HepG2 (cell line): ENCODE results near the gene RAB3GAP1. TPM values are rescaled to one million over a fixed set of nuclear protein-coding genes. Genes with fewer than 3 reads are reported as not detected.
A peak's percentile ranks its signal among the peaks of the same experiment; 100 is the strongest.

Experiments used
- CBX1 ChIP-seq: IDR thresholded peaks from one replicate; pipeline ENCODE4 v1.6.1; 2016; ENCODE audit warnings: antibody characterized with exemption, low read depth
- ELF1 ChIP-seq: sonication (generic); formaldehyde crosslinking; IDR thresholded peaks from 2 replicates; pipeline ENCODE4 v1.4.0; 2020; ENCODE audit warnings: missing genetic modification reagents
- FOXA3 ChIP-seq: IDR thresholded peaks from 2 replicates; pipeline ENCODE4 v1.6.1; 2016; ENCODE audit warnings: missing genetic modification reagents, missing compliant biosample characterization
- FOXK2 ChIP-seq: fragments of 450-650 bp; IDR thresholded peaks from 2 replicates; pipeline ENCODE4 v1.6.1; 2016
- KLF16 ChIP-seq, 2 experiments: sonication (generic) in 1 of 2; formaldehyde crosslinking in 1 of 2; IDR thresholded peaks; 2 replicates each; pipeline versions ENCODE4 v1.6.1 to v1.8.0; 2016 to 2023; ENCODE audit warnings: missing genetic modification reagents in 2 of 2, missing compliant biosample characterization in 1 of 2
- KMT2B ChIP-seq: IDR thresholded peaks from 2 replicates; pipeline ENCODE4 v1.6.1; 2016; ENCODE audit warnings: missing genetic modification reagents, missing compliant biosample characterization
- MAFF ChIP-seq: IDR thresholded peaks from 2 replicates; pipeline ENCODE4 v1.6.1; 2011; ENCODE audit warnings: low read depth, low read length, improper control_type of control experiment
- NCOA2 ChIP-seq: sonication (generic); formaldehyde crosslinking; IDR thresholded peaks from 2 replicates; pipeline ENCODE4 v1.8.0; 2022; ENCODE audit warnings: inconsistent platforms
- NR2F1 ChIP-seq, 2 experiments: fragments of 450-650 bp in 1 of 2; formaldehyde crosslinking in 1 of 2; IDR thresholded peaks; 2 replicates each; pipeline versions ENCODE4 v1.5.0 to v1.6.1; 2016 to 2020; ENCODE audit warnings: mild to moderate bottlenecking in 1 of 2, missing compliant biosample characterization in 1 of 2, missing genetic modification reagents in 1 of 2, moderate library complexity in 1 of 2
- NR2F6 ChIP-seq, 2 experiments: IDR thresholded peaks; 2 replicates each; pipeline ENCODE4 v1.6.1; 2016; ENCODE audit warnings: antibody characterized with exemption in 1 of 2, mild to moderate bottlenecking in 1 of 2
- RARA ChIP-seq: IDR thresholded peaks from 2 replicates; pipeline ENCODE4 v1.6.1; 2016; ENCODE audit warnings: missing genetic modification reagents, missing compliant biosample characterization
- SAP130 ChIP-seq: IDR thresholded peaks from 2 replicates; pipeline ENCODE4 v1.6.1; 2016; ENCODE audit warnings: low read depth
- SP140L ChIP-seq: sonication (generic); formaldehyde crosslinking; IDR thresholded peaks from 2 replicates; pipeline ENCODE4 v1.4.0; 2020; ENCODE audit warnings: missing genetic modification reagents, borderline replicate concordance
- ZKSCAN1 ChIP-seq: fragments of 150-350 bp; IDR thresholded peaks from 2 replicates; pipeline ENCODE4 v1.6.1; 2014; ENCODE audit warnings: low read length
- ZKSCAN8 ChIP-seq: IDR thresholded peaks from 2 replicates; pipeline ENCODE4 v1.6.1; 2016; ENCODE audit warnings: borderline replicate concordance, missing genetic modification reagents, missing compliant biosample characterization
- ZNF331 ChIP-seq: sonication (generic); formaldehyde crosslinking; IDR thresholded peaks from 2 replicates; pipeline ENCODE4 v1.4.0; 2020; ENCODE audit warnings: missing genetic modification reagents
- ZNF546 ChIP-seq: sonication (generic); formaldehyde crosslinking; conservative IDR thresholded peaks from 2 replicates; pipeline ENCODE4 v1.8.1; 2023; ENCODE audit warnings: mild to moderate bottlenecking, missing genetic modification reagents
- ZNF614 ChIP-seq: IDR thresholded peaks from 2 replicates; pipeline ENCODE4 v1.6.1; 2018; ENCODE audit warnings: missing biosample characterization, missing genetic modification reagents, inconsistent platforms, borderline replicate concordance
- ZNF782 ChIP-seq: sonication (generic); formaldehyde crosslinking; IDR thresholded peaks from 2 replicates; pipeline ENCODE4 v1.4.0; 2020; ENCODE audit warnings: missing genetic modification reagents, mild to moderate bottlenecking, borderline replicate concordance
- ZNF790 ChIP-seq: sonication (generic); formaldehyde crosslinking; IDR thresholded peaks from 2 replicates; pipeline ENCODE4 v1.8.0; 2022; ENCODE audit warnings: missing genetic modification reagents, mild to moderate bottlenecking, borderline replicate concordance
- ZSCAN29 ChIP-seq: sonication (generic); formaldehyde crosslinking; conservative IDR thresholded peaks from 2 replicates; pipeline ENCODE4 v1.4.0; 2020; ENCODE audit warnings: mild to moderate bottlenecking, missing genetic modification reagents
- polyA plus RNA-seq, 8 experiments: library from polyadenylated mRNA; depleted of rRNA in 3 of 8; stranded (reverse) in 7 of 8; unstranded in 1 of 8; fragments of >200 nt; fragmentation: Illumina TruSeq in 4 of 8; extraction: Trizol in 4 of 8; gene quantifications; 2 replicates each; pipeline versions ENCODE4 v1.2.1 to v1.2.3, GENCODE V29; 2011 to 2016; ENCODE audit warnings: low read depth in 4 of 8, missing spikeins in 1 of 8, mixed read lengths in 1 of 8; ENCODE audit not compliant: insufficient read depth in 1 of 8
- total RNA-seq, 5 experiments: library from RNA; depleted of rRNA; stranded (reverse); fragments of >200 nt; fragmentation: Illumina TruSeq; extraction: Trizol; gene quantifications; 2 replicates each; pipeline ENCODE4 v1.2.3, GENCODE V29; 2016; ENCODE audit warnings: low read depth in 1 of 5
- TF ChIP-seq, protein P1 (sequence below): sonication (generic); formaldehyde crosslinking; IDR thresholded peaks from 2 replicates; pipeline ENCODE4 v1.4.0; 2020; ENCODE audit warnings: missing genetic modification reagents, mild to moderate bottlenecking, borderline replicate concordance
- TF ChIP-seq, protein P2 (sequence below): IDR thresholded peaks from 2 replicates; pipeline ENCODE4 v1.6.1; 2016; ENCODE audit warnings: missing compliant biosample characterization, missing genetic modification reagents, borderline replicate concordance
- TF ChIP-seq, protein P3 (sequence below): sonication (generic); formaldehyde crosslinking; IDR thresholded peaks from 2 replicates; pipeline ENCODE4 v1.4.0; 2020; ENCODE audit warnings: missing genetic modification reagents
- TF ChIP-seq, protein P4 (sequence below): sonication (generic); formaldehyde crosslinking; IDR thresholded peaks from 2 replicates; pipeline ENCODE4 v1.4.0; 2020; ENCODE audit warnings: missing genetic modification reagents

The RAB3GAP1 gene
- total and polyA plus RNA-seq, 2 of the 13 experiments (the other 11 are each of a cell fraction or from before 2014, with no cell fraction given), result 15.2 to 48.8 TPM

DNA sequence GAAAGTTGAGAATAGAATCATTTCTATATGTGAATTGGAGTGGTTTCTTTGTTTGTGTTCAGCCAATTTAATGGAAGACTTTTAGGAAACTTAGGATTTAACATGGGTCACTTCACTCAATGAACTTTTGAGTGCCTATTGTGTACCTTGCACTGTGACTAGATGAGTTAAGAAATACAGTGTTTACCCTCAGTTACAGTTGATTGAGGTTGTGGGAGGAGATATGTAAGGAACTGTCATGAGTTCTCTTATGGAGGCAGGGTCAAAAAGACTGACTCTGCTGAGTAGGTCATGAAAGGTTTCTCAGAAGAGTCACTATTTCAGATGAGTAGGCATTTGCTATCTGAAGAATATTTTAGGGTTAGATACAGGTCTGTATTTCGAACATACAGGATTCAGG lies 98.6 kb downstream of the RAB3GAP1 start (continued):
- TF ChIP-seq, protein P1, sequence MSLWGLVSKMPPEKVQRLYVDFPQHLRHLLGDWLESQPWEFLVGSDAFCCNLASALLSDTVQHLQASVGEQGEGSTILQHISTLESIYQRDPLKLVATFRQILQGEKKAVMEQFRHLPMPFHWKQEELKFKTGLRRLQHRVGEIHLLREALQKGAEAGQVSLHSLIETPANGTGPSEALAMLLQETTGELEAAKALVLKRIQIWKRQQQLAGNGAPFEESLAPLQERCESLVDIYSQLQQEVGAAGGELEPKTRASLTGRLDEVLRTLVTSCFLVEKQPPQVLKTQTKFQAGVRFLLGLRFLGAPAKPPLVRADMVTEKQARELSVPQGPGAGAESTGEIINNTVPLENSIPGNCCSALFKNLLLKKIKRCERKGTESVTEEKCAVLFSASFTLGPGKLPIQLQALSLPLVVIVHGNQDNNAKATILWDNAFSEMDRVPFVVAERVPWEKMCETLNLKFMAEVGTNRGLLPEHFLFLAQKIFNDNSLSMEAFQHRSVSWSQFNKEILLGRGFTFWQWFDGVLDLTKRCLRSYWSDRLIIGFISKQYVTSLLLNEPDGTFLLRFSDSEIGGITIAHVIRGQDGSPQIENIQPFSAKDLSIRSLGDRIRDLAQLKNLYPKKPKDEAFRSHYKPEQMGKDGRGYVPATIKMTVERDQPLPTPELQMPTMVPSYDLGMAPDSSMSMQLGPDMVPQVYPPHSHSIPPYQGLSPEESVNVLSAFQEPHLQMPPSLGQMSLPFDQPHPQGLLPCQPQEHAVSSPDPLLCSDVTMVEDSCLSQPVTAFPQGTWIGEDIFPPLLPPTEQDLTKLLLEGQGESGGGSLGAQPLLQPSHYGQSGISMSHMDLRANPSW (CRISPR knock-in tag), result no peak
- no peak for TF ChIP-seq ZSCAN29 (CRISPR knock-in tag)
- TF ChIP-seq RARA (CRISPR knock-in tag), result peak; percentile 65
- TF ChIP-seq KMT2B (CRISPR knock-in tag), result no peak
- TF ChIP-seq, protein P2, sequence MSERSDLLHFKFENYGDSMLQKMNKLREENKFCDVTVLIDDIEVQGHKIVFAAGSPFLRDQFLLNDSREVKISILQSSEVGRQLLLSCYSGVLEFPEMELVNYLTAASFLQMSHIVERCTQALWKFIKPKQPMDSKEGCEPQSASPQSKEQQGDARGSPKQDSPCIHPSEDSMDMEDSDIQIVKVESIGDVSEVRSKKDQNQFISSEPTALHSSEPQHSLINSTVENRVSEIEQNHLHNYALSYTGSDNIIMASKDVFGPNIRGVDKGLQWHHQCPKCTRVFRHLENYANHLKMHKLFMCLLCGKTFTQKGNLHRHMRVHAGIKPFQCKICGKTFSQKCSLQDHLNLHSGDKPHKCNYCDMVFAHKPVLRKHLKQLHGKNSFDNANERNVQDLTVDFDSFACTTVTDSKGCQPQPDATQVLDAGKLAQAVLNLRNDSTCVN (CRISPR knock-in tag), result no peak
- TF ChIP-seq, protein P3, sequence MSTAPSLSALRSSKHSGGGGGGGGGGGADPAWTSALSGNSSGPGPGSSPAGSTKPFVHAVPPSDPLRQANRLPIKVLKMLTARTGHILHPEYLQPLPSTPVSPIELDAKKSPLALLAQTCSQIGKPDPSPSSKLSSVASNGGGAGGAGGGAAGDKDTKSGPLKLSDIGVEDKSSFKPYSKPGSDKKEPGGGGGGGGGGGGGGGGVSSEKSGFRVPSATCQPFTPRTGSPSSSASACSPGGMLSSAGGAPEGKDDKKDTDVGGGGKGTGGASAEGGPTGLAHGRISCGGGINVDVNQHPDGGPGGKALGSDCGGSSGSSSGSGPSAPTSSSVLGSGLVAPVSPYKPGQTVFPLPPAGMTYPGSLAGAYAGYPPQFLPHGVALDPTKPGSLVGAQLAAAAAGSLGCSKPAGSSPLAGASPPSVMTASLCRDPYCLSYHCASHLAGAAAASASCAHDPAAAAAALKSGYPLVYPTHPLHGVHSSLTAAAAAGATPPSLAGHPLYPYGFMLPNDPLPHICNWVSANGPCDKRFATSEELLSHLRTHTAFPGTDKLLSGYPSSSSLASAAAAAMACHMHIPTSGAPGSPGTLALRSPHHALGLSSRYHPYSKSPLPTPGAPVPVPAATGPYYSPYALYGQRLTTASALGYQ (CRISPR knock-in tag), result 0 out of 2 replicates have a peak, but pooled peaks have one; percentile 19
- no peak for TF ChIP-seq ZNF790 (CRISPR knock-in tag)
- no peak for TF ChIP-seq ZNF782
- TF ChIP-seq ZNF614 (CRISPR knock-in tag), result 0 out of 2 replicates have a peak, but pooled peaks have one; percentile 50
- TF ChIP-seq ZNF546 (CRISPR knock-in tag), result no peak
- TF ChIP-seq ZNF331 (CRISPR knock-in tag), result 0 out of 2 replicates have a peak, but pooled peaks have one; percentile 45
- TF ChIP-seq FOXK2, result peak; percentile 56; the same call in 1 of the 2 replicates
- TF ChIP-seq, protein P4, sequence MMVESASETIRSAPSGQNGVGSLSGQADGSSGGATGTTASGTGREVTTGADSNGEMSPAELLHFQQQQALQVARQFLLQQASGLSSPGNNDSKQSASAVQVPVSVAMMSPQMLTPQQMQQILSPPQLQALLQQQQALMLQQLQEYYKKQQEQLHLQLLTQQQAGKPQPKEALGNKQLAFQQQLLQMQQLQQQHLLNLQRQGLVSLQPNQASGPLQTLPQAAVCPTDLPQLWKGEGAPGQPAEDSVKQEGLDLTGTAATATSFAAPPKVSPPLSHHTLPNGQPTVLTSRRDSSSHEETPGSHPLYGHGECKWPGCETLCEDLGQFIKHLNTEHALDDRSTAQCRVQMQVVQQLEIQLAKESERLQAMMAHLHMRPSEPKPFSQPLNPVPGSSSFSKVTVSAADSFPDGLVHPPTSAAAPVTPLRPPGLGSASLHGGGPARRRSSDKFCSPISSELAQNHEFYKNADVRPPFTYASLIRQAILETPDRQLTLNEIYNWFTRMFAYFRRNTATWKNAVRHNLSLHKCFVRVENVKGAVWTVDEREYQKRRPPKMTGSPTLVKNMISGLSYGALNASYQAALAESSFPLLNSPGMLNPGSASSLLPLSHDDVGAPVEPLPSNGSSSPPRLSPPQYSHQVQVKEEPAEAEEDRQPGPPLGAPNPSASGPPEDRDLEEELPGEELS, result peak; percentile 48; the same call in 1 of the 2 replicates
- no peak for TF ChIP-seq SP140L (CRISPR knock-in tag)
- peak in 1 of 2 experiments; percentile 27; a peak in 1 of 4 replicates for TF ChIP-seq NR2F1 (CRISPR knock-in tag; IDR thresholded peaks at IDR 0.05)
- TF ChIP-seq NR2F6 (IDR thresholded peaks at IDR 0.05), result peak; percentile 52
- peak; percentile 63; the same call in 1 of the 2 replicates for TF ChIP-seq NR2F6 (CRISPR knock-in tag; IDR thresholded peaks at IDR 0.05)
- TF ChIP-seq KLF16 (CRISPR knock-in tag; IDR thresholded peaks at IDR 0.05), result 0 out of 4 replicates have a peak, but pooled peaks of 1 of the 2 experiments have one; percentile 34
- TF ChIP-seq SAP130 (CRISPR knock-in tag), result peak; percentile 54
- TF ChIP-seq NCOA2, result peak; percentile 70
- TF ChIP-seq ELF1 (CRISPR knock-in tag), result no peak
- no peak for TF ChIP-seq ZKSCAN1
- peak; percentile 92 for TF ChIP-seq FOXA3 (CRISPR knock-in tag)
- TF ChIP-seq ZKSCAN8 (CRISPR knock-in tag), result peak; percentile 85; the same call in 1 of the 2 replicates
- no peak for TF ChIP-seq CBX1
- 0 out of 2 replicates have a peak, but pooled peaks have one; percentile 15 for TF ChIP-seq MAFF
